Fibroblast of lung (primary cell): ENCODE results near the gene ATP1A2. TPM values are rescaled to one million over a fixed set of nuclear protein-coding genes. Genes with fewer than 3 reads are reported as not detected.

Experiments used
- DNase-seq, 2 donors: peaks; one replicate each; pipeline versions ENCODE4 v3.0.0 to v3.0.0-alpha.2; 2010; ENCODE audit warnings: low read depth in 2 of 2
- H2AFZ ChIP-seq: 2 replicates; pipeline ENCODE4 v1.5.1; 2012; ENCODE audit warnings: low read length, control low read depth, inconsistent platforms
- H3K27ac ChIP-seq: 2 replicates; pipeline ENCODE4 v1.5.1; 2011; ENCODE audit warnings: low read length, control low read depth; ENCODE audit not compliant: insufficient read depth
- H3K27me3 ChIP-seq: 2 replicates; pipeline ENCODE4 v1.5.1; 2011; ENCODE audit warnings: mild to moderate bottlenecking, low read length; ENCODE audit not compliant: control insufficient read depth, insufficient read depth
- H3K36me3 ChIP-seq: 2 replicates; pipeline ENCODE4 v1.5.1; 2011; ENCODE audit warnings: low read length; ENCODE audit not compliant: control insufficient read depth, insufficient read depth
- H3K4me1 ChIP-seq: 2 replicates; pipeline ENCODE4 v1.5.1; 2011; ENCODE audit warnings: low read length; ENCODE audit not compliant: control insufficient read depth, insufficient read depth; ENCODE audit errors: extremely low read depth
- H3K4me2 ChIP-seq: 2 replicates; pipeline ENCODE4 v1.5.1; 2011; ENCODE audit warnings: low read length, control low read depth; ENCODE audit not compliant: insufficient read depth; ENCODE audit errors: extremely low read depth
- H3K4me3 ChIP-seq, 4 experiments: fragments of 200-600 bp in 1 of 4; sonication (generic) in 1 of 4; replicated peaks in 1 of 4; 2 replicates each; pipeline ENCODE4 v1.5.1; 2011 to 2016; ENCODE audit warnings: low read length in 4 of 4, low read depth in 3 of 4, mild to moderate bottlenecking in 3 of 4, control low read depth in 2 of 4, inconsistent platforms in 1 of 4, mixed read lengths in 1 of 4; ENCODE audit not compliant: insufficient read depth in 1 of 4; ENCODE audit errors: control extremely low read depth in 1 of 4
- H3K79me2 ChIP-seq: 2 replicates; pipeline ENCODE4 v1.5.1; 2012; ENCODE audit warnings: mild to moderate bottlenecking, low read length, inconsistent platforms; ENCODE audit not compliant: control insufficient read depth, insufficient read depth
- H3K9ac ChIP-seq: 2 replicates; pipeline ENCODE4 v1.5.1; 2011; ENCODE audit warnings: mild to moderate bottlenecking, low read length, control low read depth; ENCODE audit not compliant: insufficient read depth
- H3K9me3 ChIP-seq: 2 replicates; pipeline ENCODE4 v1.5.1; 2012; ENCODE audit warnings: low read depth, low read length; ENCODE audit not compliant: control insufficient read depth, insufficient read depth
- H4K20me1 ChIP-seq: 2 replicates; pipeline ENCODE4 v1.5.1; 2011; ENCODE audit warnings: low read length; ENCODE audit not compliant: control insufficient read depth, insufficient read depth; ENCODE audit errors: extremely low read depth
- CTCF ChIP-seq, 2 donors: IDR thresholded peaks in 1 of 2; conservative IDR thresholded peaks in 1 of 2; 1 replicate in 1 of 2; 2 replicates in 1 of 2; pipeline ENCODE4 v1.5.1; 2011 to 2012; ENCODE audit warnings: low read length in 2 of 2, control low read depth in 1 of 2, inconsistent platforms in 1 of 2, low read depth in 1 of 2, mild to moderate bottlenecking in 1 of 2
- EZH2 ChIP-seq: IDR thresholded peaks from 2 replicates; pipeline ENCODE4 v1.5.1; 2012; ENCODE audit warnings: low read length, control low read depth, mild to moderate bottlenecking; ENCODE audit errors: missing control alignments
- polyA plus RNA-seq, 2 donors: library from polyadenylated mRNA; depleted of rRNA in 1 of 2; stranded (reverse) in 1 of 2; unstranded in 1 of 2; fragments of >200 nt; gene quantifications; 2 replicates each; pipeline ENCODE4 v1.2.1, GENCODE V29; 2011 to 2012; ENCODE audit warnings: missing spikeins in 1 of 2
- total RNA-seq: library from RNA; depleted of rRNA; stranded (reverse); fragments of >200 nt; gene quantifications from 2 replicates; pipeline ENCODE4 v1.2.1, GENCODE V29; 2014

The ATP1A2 gene
- total and polyA plus RNA-seq, 2 donors (not counting 1 experiment from before 2014, with no cell fraction given) = 0.44 to 1.8 TPM

- Histone ChIP-seq H3K36me3 (no peaks in the 10 kb centered on the region), H2AFZ (peak within 1 kb of the TSS; percentile 70), H3K27ac (no peak within 1 kb of the TSS), H3K9ac (no peak within 1 kb of the TSS), H3K4me1 (no peaks in the 10 kb centered on the region), H3K4me3 (peak within 1 kb of the TSS; percentile 25 to 65 (median 43)), H3K4me2 (peak within 1 kb of the TSS; percentile 80), H4K20me1 (no peaks in the 10 kb centered on the region), H3K27me3 (peaks cover 40% of the 10 kb centered on the region), H3K79me2 (no peaks in the 10 kb centered on the region), H3K9me3 (no peaks in the 10 kb centered on the region)
- DNase-seq = no peak
- TF ChIP-seq CTCF (conservative IDR thresholded peaks at IDR 0.05 in 1 of 2, IDR thresholded peaks at IDR 0.05 in 1 of 2; ENCODE audit: low read depth in 1 of 2, low read length in 2 of 2) (no peak), EZH2 (no peak)
These were observed 45.9 kb upstream of the ATP1A2 start, which contains the start of gene KCNJ10 for GRCh38 chr1:160069460-160070231. Gene KCNJ10 (minus strand): TSS chr1:160070160. CDS start chr1:160042532, 27,628 bp downstream.

DNA sequence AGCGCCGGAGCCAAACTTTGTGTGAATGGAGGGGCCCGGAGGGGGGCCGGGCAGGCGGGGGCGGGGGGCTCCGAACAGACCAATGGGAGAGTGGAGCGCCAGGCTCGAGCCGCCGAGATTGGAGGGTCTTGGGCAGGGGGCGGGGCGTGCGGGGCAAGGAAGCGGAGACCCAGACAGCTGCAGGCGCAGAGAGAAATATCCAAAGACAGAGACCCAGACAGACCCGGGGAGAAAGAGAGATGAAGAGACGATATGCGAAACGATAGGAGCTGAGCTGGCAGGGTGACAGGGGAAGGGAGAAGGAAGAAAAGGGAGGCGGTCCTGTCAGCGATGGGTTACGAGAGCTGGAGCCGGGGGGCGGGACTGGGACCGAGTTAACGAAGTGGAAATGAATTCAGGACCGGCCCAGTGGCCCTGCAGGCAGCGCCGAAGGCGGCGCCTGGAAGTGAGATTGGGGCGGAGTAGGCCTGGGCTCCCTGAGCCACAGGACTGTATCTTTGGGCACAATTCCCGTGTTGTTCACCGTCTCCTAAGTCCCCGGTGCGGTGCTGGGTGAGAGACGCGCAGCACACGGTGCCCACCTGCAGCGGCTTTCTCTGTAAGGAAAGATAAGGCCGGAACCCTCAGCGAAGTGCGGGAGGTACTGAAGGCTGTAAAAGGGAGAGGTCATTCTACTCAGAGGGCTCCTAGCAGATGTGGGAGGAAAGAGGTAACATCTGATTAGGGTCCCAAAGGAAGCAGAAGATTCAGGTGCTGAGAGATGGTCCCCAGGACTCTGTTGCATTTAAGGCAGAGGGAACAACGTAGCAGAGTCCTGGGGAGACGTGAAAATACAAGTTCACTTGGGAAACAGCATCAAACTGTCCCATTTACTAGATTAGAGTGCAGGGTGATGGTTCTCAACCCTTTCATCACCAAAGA is 45.1 kb upstream of the ATP1A2 start:
- Histone ChIP-seq H3K27me3 (peaks cover 40% of the 10 kb centered on the region), H4K20me1 (no peaks in the 10 kb centered on the region), H3K9me3 (no peaks in the 10 kb centered on the region), H3K36me3 (no peaks in the 10 kb centered on the region), H3K4me1 (no peaks in the 10 kb centered on the region), H3K9ac (no peak overlapping the region), H2AFZ (peak overlapping the region; percentile 70), H3K4me3 (peak overlapping the region; percentile 25 to 65 (median 43)), H3K79me2 (no peaks in the 10 kb centered on the region), H3K27ac (no peak overlapping the region), H3K4me2 (peak overlapping the region; percentile 80)
- TF ChIP-seq EZH2 (peak; percentile 72), CTCF (conservative IDR thresholded peaks at IDR 0.05 in 1 of 2, IDR thresholded peaks at IDR 0.05 in 1 of 2; ENCODE audit: low read depth in 1 of 2, low read length in 2 of 2) (no peak)
- DNase-seq = peak; percentile 28 to 42

- Histone ChIP-seq H3K9me3 (no peaks in the 10 kb centered on the region), H3K9ac (no peak overlapping the region), H3K4me3 (no peak overlapping the region), H3K79me2 (no peaks in the 10 kb centered on the region), H2AFZ (no peak overlapping the region), H4K20me1 (no peaks in the 10 kb centered on the region), H3K27me3 (peaks cover 47% of the 10 kb centered on the region), H3K4me1 (no peaks in the 10 kb centered on the region), H3K36me3 (no peaks in the 10 kb centered on the region), H3K4me2 (no peak overlapping the region), H3K27ac (no peak overlapping the region)
- no peak for DNase-seq
- TF ChIP-seq CTCF (conservative IDR thresholded peaks at IDR 0.05 in 1 of 2, IDR thresholded peaks at IDR 0.05 in 1 of 2; ENCODE audit: low read depth in 1 of 2, low read length in 2 of 2) (no peak), EZH2 (no peak)
These were observed 44.3 kb upstream of the ATP1A2 start for GRCh38 chr1:160071289-160071688.
